ENCODE results near the gene AGAP1. TPM values are rescaled to one million over a fixed set of nuclear protein-coding genes. Genes with fewer than 3 reads are reported as not detected.

The AGAP1 gene
- total RNA-seq, 4 donors from 2014 or later = 5.3 to 30.6 (median 19.2) TPM

DNA sequence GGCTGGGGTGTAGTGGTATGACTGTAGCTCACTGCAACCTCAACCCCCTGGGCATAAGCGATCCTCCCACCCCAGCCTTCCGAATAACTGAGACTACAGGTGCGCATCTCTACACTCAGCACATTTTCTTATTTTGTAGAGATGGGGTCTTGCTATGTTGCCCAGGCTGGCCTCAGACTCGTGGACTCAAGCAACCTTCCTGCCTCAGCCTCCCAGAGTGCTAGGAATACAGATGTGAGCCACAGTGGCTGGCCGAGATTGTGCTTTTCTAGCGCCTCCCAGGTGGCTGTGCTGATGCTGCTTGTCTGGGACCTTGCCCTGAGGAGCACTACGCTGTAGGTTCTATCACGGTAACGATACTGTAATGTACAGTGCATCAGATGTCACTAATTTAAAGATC, 155.6 kb downstream of the AGAP1 start:
- TF ChIP-seq POLR2A (IDR thresholded peaks at IDR 0.05) = no peak
- TF ChIP-seq, protein P1, sequence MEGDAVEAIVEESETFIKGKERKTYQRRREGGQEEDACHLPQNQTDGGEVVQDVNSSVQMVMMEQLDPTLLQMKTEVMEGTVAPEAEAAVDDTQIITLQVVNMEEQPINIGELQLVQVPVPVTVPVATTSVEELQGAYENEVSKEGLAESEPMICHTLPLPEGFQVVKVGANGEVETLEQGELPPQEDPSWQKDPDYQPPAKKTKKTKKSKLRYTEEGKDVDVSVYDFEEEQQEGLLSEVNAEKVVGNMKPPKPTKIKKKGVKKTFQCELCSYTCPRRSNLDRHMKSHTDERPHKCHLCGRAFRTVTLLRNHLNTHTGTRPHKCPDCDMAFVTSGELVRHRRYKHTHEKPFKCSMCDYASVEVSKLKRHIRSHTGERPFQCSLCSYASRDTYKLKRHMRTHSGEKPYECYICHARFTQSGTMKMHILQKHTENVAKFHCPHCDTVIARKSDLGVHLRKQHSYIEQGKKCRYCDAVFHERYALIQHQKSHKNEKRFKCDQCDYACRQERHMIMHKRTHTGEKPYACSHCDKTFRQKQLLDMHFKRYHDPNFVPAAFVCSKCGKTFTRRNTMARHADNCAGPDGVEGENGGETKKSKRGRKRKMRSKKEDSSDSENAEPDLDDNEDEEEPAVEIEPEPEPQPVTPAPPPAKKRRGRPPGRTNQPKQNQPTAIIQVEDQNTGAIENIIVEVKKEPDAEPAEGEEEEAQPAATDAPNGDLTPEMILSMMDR (IDR thresholded peaks at IDR 0.05) = no peak
- Histone ChIP-seq H3K9me3 (no peaks in the 10 kb centered on the region), H3K27ac (no peak overlapping the region), H3K4me1 (no peaks in the 10 kb centered on the region), H3K27me3 (no peaks in the 10 kb centered on the region), H3K4me3 (no peak overlapping the region), H3K36me3 (no peaks in the 10 kb centered on the region)
- no peak for DNase-seq
- intact Hi-C loops (cut with DNase I; ENCODE audit: low total_unique reads) = no loop called here

DNA sequence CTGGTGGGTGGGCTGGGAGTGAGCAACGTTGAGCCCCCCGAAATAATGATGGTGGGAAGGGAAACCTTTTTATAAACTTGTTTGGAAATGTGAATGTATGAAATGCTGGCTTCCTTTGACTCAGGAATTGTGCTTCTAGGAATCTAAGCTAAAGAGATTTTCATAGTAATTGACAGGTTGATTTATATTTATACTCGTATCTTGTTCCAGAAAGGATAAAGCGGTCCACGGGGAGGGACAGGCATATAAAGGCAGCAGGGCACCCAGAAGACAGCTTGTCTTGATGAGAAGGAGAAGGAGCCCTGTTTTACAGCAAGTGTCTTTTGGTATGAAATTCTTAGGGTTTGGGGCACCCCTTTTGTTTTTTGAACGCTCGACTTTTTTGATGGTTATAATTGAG, 157.8 kb downstream of the AGAP1 start:
- H3K4me3 ChIP-seq = no peak overlapping the region
- no peaks in the 10 kb centered on the region for H3K27me3 ChIP-seq
- intact Hi-C loops (cut with DNase I; ENCODE audit: low total_unique reads) = no loop called here
- no peak for DNase-seq
- no peak overlapping the region for H3K27ac ChIP-seq
- no peaks in the 10 kb centered on the region for H3K36me3 ChIP-seq
- no peak for TF ChIP-seq POLR2A (IDR thresholded peaks at IDR 0.05)
- H3K4me1 ChIP-seq = no peaks in the 10 kb centered on the region
- H3K9me3 ChIP-seq = no peaks in the 10 kb centered on the region

DNA sequence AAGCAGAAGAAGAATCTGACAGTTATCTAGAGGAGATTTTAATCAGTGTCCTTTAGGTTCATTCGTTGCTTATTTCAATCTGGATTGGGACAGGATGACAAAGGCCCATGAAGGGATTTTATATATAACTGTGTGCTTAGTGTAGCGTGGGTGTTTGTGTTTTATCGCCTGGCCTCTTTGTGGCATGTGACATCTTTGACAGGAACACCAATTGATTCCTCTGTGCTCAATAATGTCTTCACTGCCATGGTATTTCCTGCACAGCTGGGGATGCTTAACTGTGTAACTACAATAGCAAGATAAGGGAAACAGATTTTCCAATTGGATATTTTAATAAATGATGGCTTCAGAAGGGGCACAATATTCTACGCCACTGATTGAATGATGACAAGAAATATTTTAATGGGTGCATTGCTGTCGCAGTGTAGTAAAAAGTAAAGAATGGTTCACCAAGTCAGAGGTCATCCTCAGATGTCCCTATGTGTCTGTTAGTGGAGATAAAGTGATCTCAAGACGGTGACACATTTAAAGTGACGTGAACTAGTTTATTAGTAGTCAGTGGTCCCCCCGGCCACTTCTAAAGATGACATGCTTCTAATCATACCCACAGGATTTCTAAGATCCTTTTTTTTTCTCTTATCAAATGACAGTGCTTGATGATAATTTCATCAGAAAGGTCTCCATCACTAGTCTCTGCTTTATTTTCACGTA, 160.4 kb downstream of the AGAP1 start:
- TF ChIP-seq, protein P1 (IDR thresholded peaks at IDR 0.05) = no peak
- TF ChIP-seq POLR2A (IDR thresholded peaks at IDR 0.05) = no peak
- no peaks in the 10 kb centered on the region for H3K9me3 ChIP-seq
- H3K27me3 ChIP-seq = no peaks in the 10 kb centered on the region
- no peaks in the 10 kb centered on the region for H3K4me1 ChIP-seq
- H3K4me3 ChIP-seq = no peak overlapping the region
- H3K36me3 ChIP-seq = no peaks in the 10 kb centered on the region
- intact Hi-C loops (cut with DNase I; ENCODE audit: low total_unique reads) = no loop called here
- DNase-seq = no peak
- H3K27ac ChIP-seq = no peak overlapping the region

DNA sequence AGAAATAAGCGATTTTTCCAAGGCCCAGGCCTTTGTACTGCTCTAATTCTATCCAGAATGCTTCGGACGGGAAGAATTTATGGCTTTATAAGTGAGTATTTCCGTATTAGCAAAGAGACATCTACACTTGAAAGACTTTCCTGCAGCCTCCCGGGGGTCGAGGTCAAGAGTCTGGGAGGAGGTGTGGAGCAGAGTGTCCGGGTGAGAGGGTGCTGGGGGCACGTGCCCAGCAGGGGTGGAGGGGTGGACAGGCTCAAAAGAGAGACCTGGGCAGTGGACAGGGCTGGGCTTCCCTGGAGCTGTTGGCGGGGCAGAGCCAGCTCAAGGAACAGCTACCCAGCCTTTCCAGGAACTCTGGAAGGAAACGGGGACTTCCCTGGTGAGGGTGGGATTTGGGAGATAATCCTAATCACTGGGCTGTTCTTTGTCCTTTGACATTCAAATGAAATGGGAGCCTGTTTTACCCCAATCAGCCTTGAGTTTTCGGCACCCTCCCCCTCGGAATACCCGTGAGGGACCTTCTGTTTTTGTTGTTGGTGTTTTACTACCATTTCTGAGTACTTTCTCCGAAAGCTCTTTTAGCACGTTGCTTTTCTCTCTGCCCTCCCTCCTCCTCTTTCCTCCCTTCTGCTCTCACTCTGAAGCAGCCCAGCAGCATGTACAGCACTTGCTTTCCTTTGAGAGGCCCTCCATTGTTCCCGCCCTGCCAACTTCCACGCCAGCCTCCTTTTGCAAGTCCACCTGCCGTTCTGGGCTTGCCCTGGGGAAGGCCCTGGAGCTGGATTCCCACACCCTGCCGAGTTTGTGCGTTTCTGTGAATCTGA, 164.7 kb downstream of the AGAP1 start:
- Histone ChIP-seq H3K27ac (peak overlapping the region in 1 of 2 donors; percentile 13), H3K4me1 (peaks cover 0 to 7% of the 10 kb centered on the region in 2 donors), H3K27me3 (no peaks in the 10 kb centered on the region), H3K9me3 (no peaks in the 10 kb centered on the region), H3K4me3 (no peak overlapping the region), H3K36me3 (no peaks in the 10 kb centered on the region)
- TF ChIP-seq, protein P1 (IDR thresholded peaks at IDR 0.05) = no peak
- TF ChIP-seq POLR2A (IDR thresholded peaks at IDR 0.05) = no peak
- intact Hi-C loops (cut with DNase I; ENCODE audit: low total_unique reads) = no loop called here
- no peak for DNase-seq

DNA sequence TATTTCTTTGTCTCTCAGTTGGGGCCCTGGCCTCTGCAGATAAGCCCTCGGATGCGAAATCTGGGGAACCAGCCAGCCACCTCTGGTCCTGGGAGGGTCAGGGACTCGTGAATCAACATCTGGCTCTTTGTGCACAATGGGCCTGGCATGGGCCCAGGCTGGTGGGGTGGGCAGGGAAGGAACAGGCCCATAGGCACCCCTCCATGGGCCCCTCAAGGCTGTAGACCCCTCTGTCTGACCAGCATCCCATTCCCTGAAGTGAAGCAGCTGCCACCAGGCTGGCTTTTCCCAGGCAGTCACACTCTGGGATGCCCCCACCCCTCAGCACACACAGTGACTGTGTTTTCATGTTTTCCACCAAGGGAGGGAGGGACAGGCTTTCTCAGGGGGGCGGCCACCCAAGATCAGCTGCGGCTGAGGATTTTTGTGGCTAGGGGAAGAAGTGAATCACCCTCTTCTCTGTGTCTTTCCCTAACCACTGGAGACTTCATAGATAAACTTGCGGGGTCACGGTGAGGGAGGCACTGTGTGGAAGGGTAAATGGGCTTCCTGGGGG, 166.0 kb downstream of the AGAP1 start:
- Histone ChIP-seq H3K9me3 (no peaks in the 10 kb centered on the region), H3K36me3 (no peaks in the 10 kb centered on the region), H3K27ac (peak overlapping the region; percentile 4 to 37), H3K4me1 (peaks cover 0 to 10% of the 10 kb centered on the region in 2 donors), H3K4me3 (no peak overlapping the region), H3K27me3 (no peaks in the 10 kb centered on the region)
- TF ChIP-seq, protein P1 (IDR thresholded peaks at IDR 0.05) = no peak
- TF ChIP-seq POLR2A (IDR thresholded peaks at IDR 0.05) = no peak
- intact Hi-C loops (cut with DNase I; ENCODE audit: low total_unique reads) = no loop called here
- peak in 1 of 2 donors; percentile 30 for DNase-seq

Data from uterus (tissue), 4 donors.